H1 (cell line): ENCODE results near the gene DCTN2. TPM values are rescaled to one million over a fixed set of nuclear protein-coding genes. Genes with fewer than 3 reads are reported as not detected.

Source experiments
- ATF2 ChIP-seq: IDR thresholded peaks from 2 replicates; pipeline ENCODE4 v1.6.1; 2012; ENCODE audit warnings: low read length, inconsistent platforms
- CHD2 ChIP-seq: IDR thresholded peaks from 2 replicates; pipeline ENCODE4 v1.6.1; 2012; ENCODE audit warnings: low read length, improper control_type of control experiment
- MAX ChIP-seq: IDR thresholded peaks from 2 replicates; pipeline ENCODE4 v1.6.1; 2012; ENCODE audit warnings: inconsistent platforms
- PHF8 ChIP-seq: fragments of 200-600 bp; sonication (generic); conservative IDR thresholded peaks from 2 replicates; pipeline ENCODE4 v1.7.1; 2012; ENCODE audit warnings: low read depth, mild to moderate bottlenecking, inconsistent platforms, low read length, moderate library complexity
- RBBP5 ChIP-seq: IDR thresholded peaks from 2 replicates; pipeline ENCODE4 v1.7.1; 2012; ENCODE audit warnings: low read depth, mild to moderate bottlenecking, inconsistent platforms, low read length, moderate library complexity, borderline replicate concordance
- polyA plus RNA-seq, 7 experiments: library from polyadenylated mRNA; depleted of rRNA in 3 of 7; stranded (reverse) in 5 of 7; unstranded in 2 of 7; fragments of >200 nt in 5 of 7; fragments of 200-250 nt in 2 of 7; gene quantifications; 1 replicate in 5 of 7; 2 replicates in 1 of 7; 4 replicates in 1 of 7; pipeline versions ENCODE4 v1.2.1 to v1.2.3, GENCODE V29; 2011 to 2013; ENCODE audit warnings: missing spikeins in 2 of 7, mixed read lengths in 2 of 7
- total RNA-seq: library from RNA; stranded (reverse); fragmentation: NEBNext Ultra II Directional; extraction: Animal tissue kit (Norgen Biotek cat#: 25700); gene quantifications from 2 replicates; pipeline ENCODE4 v1.2.1, GENCODE V29; 2021

DCTN2 gene
- total and polyA plus RNA-seq, 2 of the 8 experiments (the other 6 are each of a cell fraction or from before 2014, with no cell fraction given) = 90.3 to 91.9 TPM

GRCh38 chr12:57548013-57548315 is 972 bp upstream of the DCTN2 start (continued):
- no peak for TF ChIP-seq ATF2
- TF ChIP-seq RBBP5 = no peak
- no peak for TF ChIP-seq PHF8
- TF ChIP-seq CHD2 = no peak
- TF ChIP-seq MAX = no peak
